ACC112 (cell line): ENCODE results near the gene OVCH2.
"Not testable (repeated sequence)": the region's sequence is repeated elsewhere in the genome, so short reads cannot be mapped to it uniquely, and the experiment has no call there.

Experiments used
- H2AFZ ChIP-seq: fragments of 200-600 bp; sonication (generic); one replicate; pipeline ENCODE4 v1.6.0; 2017; ENCODE audit warnings: antibody characterized with exemption, low read length; ENCODE audit not compliant: unreplicated experiment
- H3K27ac ChIP-seq: fragments of 200-600 bp; sonication (generic); 2 replicates; pipeline ENCODE4 v1.5.1; 2014; ENCODE audit warnings: low read depth, mild to moderate bottlenecking, antibody characterized with exemption, low read length, moderate library complexity
- H3K27me3 ChIP-seq: fragments of 200-600 bp; sonication (generic); 2 replicates; pipeline ENCODE4 v1.6.1; 2014; ENCODE audit warnings: mild to moderate bottlenecking, antibody characterized with exemption, low read length, moderate library complexity, mixed read lengths; ENCODE audit not compliant: insufficient read depth
- H3K36me3 ChIP-seq: fragments of 200-600 bp; sonication (generic); 2 replicates; pipeline ENCODE4 v1.6.1; 2016; ENCODE audit warnings: mild to moderate bottlenecking, antibody characterized with exemption, low read length, moderate library complexity, mixed read lengths; ENCODE audit not compliant: insufficient read depth
- H3K4me1 ChIP-seq: fragments of 200-600 bp; sonication (generic); one replicate; pipeline ENCODE4 v1.6.1; 2016; ENCODE audit warnings: low read length, mixed read lengths; ENCODE audit not compliant: insufficient read depth, unreplicated experiment, control insufficient read depth
- H3K4me3 ChIP-seq: fragments of 200-600 bp; sonication (generic); 2 replicates; pipeline ENCODE4 v1.5.1; 2014; ENCODE audit warnings: mild to moderate bottlenecking, low read depth, low read length
- H3K79me2 ChIP-seq: fragments of 200-600 bp; sonication (generic); one replicate; pipeline ENCODE4 v1.6.0; 2016; ENCODE audit warnings: low read length; ENCODE audit not compliant: control insufficient read depth, unreplicated experiment, insufficient read depth

The OVCH2 gene, protein sequence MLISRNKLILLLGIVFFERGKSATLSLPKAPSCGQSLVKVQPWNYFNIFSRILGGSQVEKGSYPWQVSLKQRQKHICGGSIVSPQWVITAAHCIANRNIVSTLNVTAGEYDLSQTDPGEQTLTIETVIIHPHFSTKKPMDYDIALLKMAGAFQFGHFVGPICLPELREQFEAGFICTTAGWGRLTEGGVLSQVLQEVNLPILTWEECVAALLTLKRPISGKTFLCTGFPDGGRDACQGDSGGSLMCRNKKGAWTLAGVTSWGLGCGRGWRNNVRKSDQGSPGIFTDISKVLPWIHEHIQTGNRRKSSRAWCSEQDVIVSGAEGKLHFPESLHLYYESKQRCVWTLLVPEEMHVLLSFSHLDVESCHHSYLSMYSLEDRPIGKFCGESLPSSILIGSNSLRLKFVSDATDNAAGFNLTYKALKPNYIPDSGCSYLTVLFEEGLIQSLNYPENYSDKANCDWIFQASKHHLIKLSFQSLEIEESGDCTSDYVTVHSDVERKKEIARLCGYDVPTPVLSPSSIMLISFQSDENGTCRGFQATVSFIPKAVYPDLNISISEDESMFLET

DNA sequence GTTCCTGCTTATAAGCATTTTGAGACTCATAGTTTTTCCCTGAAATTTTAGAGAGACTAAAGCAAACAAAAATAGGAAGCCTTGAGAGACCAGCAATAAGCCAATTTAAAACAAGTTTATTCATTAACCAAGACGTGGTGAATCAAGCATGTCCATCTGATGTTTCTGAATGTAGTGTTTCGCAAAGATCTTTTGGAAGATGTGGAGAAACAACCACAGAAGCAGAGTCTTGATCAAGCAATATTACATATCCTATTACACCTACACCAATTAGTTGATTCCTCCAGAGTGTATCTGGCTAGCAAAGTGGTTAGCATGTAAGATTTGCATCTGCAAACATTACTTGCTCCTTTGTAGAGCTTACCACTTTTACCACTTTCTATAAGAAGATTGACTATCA, at the start of gene OVCH2:
Gene OVCH2, minus strand, starts transcription at position 101 of the 400 bp plus-strand sequence. Its CDS starts 83 bp downstream, at position 18.
- Histone ChIP-seq H3K36me3 (no peaks in the 10 kb centered on the region), H3K4me1 (no peaks in the 10 kb centered on the region), H2AFZ (no peak within 1 kb of the TSS), H3K4me3 (no peak within 1 kb of the TSS), H3K27ac (no peak within 1 kb of the TSS), H3K27me3 (peaks cover 55% of the 10 kb centered on the region), H3K79me2 (no peaks in the 10 kb centered on the region)

GRCh38 chr11:7749456-7749855, 43.2 kb upstream of the OVCH2 start:
- H3K4me1 ChIP-seq = no peaks in the 10 kb centered on the region
- no peak overlapping the region for H2AFZ ChIP-seq
- H3K4me3 ChIP-seq = no peak overlapping the region
- H3K79me2 ChIP-seq = no peaks in the 10 kb centered on the region
- no peaks in the 10 kb centered on the region for H3K36me3 ChIP-seq
- H3K27ac ChIP-seq = no peak overlapping the region
- H3K27me3 ChIP-seq = no peaks in the 10 kb centered on the region

DNA sequence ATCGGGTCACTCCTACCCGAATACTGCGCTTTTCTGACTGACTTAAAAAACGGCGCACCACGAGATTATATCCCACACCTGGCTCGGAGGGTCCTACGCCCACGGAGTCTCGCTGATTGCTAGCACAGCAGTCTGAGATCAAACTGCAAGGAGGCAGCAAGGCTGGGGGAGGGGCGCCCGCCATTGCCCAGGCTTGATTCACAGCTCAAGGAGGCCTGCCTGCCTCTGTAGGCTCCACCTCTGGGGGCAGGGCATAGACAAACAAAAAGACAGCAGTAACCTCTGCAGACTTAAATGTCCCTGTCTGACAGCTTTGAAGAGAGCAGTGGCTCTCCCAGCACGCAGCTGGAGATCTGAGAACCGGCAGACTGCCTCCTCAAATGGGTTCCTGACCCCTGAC, 28.5 kb upstream of the OVCH2 start:
- H3K79me2 ChIP-seq, H3K27me3 ChIP-seq, H3K4me3 ChIP-seq, H3K27ac ChIP-seq, H2AFZ ChIP-seq, H3K4me1 ChIP-seq, H3K36me3 ChIP-seq: not testable (repeated sequence)

DNA sequence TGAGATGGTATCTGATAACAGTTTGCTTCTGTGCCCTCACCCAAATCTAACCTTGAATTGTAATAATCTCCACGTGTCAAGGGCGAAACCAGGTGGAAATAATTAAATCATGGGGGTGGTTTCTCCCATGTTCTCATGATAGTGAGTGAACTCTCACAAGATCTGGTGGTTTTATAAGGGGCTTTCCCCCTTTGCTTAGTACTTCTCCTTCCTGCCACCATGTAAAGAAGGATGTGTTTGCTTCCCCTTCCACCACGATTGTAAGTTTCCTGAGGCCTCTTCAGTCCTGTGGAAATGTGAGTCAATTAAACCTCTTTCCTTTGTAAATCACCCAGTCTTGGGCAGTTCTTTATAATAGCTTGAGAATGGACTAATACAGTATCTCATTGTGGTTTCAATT, 8.5 kb upstream of the OVCH2 start:
- H3K36me3 ChIP-seq = no peaks in the 10 kb centered on the region
- no peak overlapping the region for H3K4me3 ChIP-seq
- peaks cover 39% of the 10 kb centered on the region for H3K27me3 ChIP-seq
- no peak overlapping the region for H2AFZ ChIP-seq
- H3K79me2 ChIP-seq = no peaks in the 10 kb centered on the region
- H3K27ac ChIP-seq = no peak overlapping the region
- no peaks in the 10 kb centered on the region for H3K4me1 ChIP-seq

DNA sequence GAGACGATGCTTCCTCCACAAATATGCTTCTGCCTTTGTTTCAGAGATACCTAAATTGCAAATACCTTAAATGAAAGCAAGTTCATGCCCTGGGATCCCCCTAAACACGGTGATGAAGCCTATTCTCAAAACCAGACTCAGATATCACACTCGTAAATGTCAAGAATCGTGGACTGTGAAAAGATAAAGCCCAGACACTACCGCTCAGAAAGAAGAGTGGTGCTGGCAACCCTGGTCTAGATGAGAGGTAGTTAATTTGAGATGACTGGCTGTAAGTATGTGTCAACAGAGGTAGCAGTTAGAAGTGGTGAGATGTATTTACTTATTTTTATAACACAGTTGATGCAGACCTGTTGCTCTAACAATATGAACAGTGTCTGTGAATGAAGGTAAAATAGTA, 2.5 kb downstream of the OVCH2 start:
- Histone ChIP-seq H3K4me3 (no peak overlapping the region), H3K36me3 (no peaks in the 10 kb centered on the region), H3K27me3 (peaks cover 72% of the 10 kb centered on the region), H3K79me2 (no peaks in the 10 kb centered on the region), H3K27ac (no peak overlapping the region), H2AFZ (no peak overlapping the region), H3K4me1 (no peaks in the 10 kb centered on the region)

DNA sequence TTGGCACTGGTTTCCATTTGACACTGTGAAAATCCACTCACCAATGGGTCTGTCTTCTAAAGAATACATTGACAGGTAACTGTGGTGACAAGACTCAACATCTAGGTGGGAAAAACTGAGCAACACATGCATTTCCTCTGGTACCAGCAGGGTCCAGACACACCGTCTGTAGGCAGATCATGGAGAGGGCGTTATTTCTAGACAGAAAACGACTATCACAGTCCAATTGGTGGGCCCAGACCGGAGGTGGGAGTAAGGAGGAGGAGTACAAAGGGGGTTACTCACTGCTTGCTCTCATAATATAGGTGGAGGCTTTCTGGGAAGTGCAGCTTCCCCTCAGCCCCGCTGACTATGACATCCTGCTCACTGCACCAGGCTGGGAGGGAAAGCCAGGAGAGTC, 9.9 kb downstream of the OVCH2 start:
- no peaks in the 10 kb centered on the region for H3K36me3 ChIP-seq
- no peak overlapping the region for H2AFZ ChIP-seq
- no peaks in the 10 kb centered on the region for H3K4me1 ChIP-seq
- H3K4me3 ChIP-seq = no peak overlapping the region
- no peak overlapping the region for H3K27ac ChIP-seq
- H3K79me2 ChIP-seq = no peaks in the 10 kb centered on the region
- H3K27me3 ChIP-seq = peaks cover 50% of the 10 kb centered on the region

DNA sequence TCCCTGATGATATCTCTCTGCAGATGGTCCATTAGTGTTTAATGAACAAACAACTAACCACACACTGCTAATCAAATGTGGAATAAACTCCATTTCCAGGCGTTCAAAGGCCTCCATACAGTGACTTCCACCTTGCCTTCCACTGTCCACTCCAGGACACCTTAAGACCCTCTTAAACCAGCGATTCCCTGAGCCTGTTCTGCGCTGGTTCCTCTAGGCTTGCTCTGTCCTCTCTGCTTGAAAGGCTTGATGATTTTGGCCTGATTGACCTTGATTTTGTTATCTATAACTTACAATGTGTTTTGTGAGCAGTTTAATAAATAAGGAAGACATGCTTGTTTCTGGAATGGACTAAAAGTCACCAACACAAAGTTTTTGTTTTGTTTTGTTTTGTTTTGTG, 12.0 kb downstream of the OVCH2 start:
- H3K4me1 ChIP-seq = no peaks in the 10 kb centered on the region
- H3K79me2 ChIP-seq = no peaks in the 10 kb centered on the region
- peak overlapping the region; percentile 52 for H3K4me3 ChIP-seq
- peaks cover 57% of the 10 kb centered on the region for H3K27me3 ChIP-seq
- no peak overlapping the region for H3K27ac ChIP-seq
- peak overlapping the region; percentile 31 for H2AFZ ChIP-seq
- no peaks in the 10 kb centered on the region for H3K36me3 ChIP-seq

- H3K27me3 ChIP-seq = peaks cover 58% of the 10 kb centered on the region
- H3K79me2 ChIP-seq = no peaks in the 10 kb centered on the region
- H3K27ac ChIP-seq = no peak overlapping the region
- no peaks in the 10 kb centered on the region for H3K36me3 ChIP-seq
- H2AFZ ChIP-seq = no peak overlapping the region
- no peak overlapping the region for H3K4me3 ChIP-seq
- H3K4me1 ChIP-seq = no peaks in the 10 kb centered on the region
Measured at GRCh38 chr11:7692426-7692825, 13.9 kb downstream of the OVCH2 start.

GRCh38 chr11:7691759-7692350, 14.4 kb downstream of the OVCH2 start:
- Histone ChIP-seq H3K27me3 (peaks cover 60% of the 10 kb centered on the region), H3K27ac (no peak overlapping the region), H3K36me3 (no peaks in the 10 kb centered on the region), H3K79me2 (no peaks in the 10 kb centered on the region), H3K4me3 (no peak overlapping the region), H3K4me1 (no peaks in the 10 kb centered on the region), H2AFZ (no peak overlapping the region)

DNA sequence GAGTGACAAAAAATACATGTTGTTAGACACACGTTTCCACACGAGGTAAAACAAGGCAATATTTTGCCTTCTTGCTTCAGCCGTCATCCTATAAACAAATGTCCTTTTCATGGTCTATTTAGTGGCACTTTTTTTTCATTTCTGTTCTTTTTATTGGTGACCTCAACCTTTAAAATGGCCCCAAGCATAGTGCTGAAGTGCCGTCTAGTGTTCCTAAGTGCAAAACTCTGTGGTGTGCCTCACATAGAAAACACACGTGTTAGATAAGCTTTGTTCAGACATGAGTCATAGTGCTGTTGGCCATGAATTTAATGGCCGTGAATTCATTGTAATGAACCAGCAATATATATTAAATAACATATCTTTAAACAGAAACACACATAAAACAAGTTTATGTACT, 15.6 kb downstream of the OVCH2 start:
- H3K4me1 ChIP-seq = no peaks in the 10 kb centered on the region
- no peak overlapping the region for H3K4me3 ChIP-seq
- H3K27ac ChIP-seq = no peak overlapping the region
- peaks cover 72% of the 10 kb centered on the region for H3K27me3 ChIP-seq
- H3K79me2 ChIP-seq = no peaks in the 10 kb centered on the region
- H2AFZ ChIP-seq = no peak overlapping the region
- H3K36me3 ChIP-seq = no peaks in the 10 kb centered on the region

GRCh38 chr11:7689239-7689638, 17.0 kb downstream of the OVCH2 start:
- no peaks in the 10 kb centered on the region for H3K4me1 ChIP-seq
- no peak overlapping the region for H3K4me3 ChIP-seq

More at GRCh38 chr11:7689239-7689638, 17.0 kb downstream of the OVCH2 start:
- H3K36me3 ChIP-seq = no peaks in the 10 kb centered on the region
- no peaks in the 10 kb centered on the region for H3K79me2 ChIP-seq
- H3K27me3 ChIP-seq = peaks cover 84% of the 10 kb centered on the region
- H3K27ac ChIP-seq = no peak overlapping the region
- no peak overlapping the region for H2AFZ ChIP-seq
